ENCODE data around the gene PLEKHD1. TPM values are rescaled to one million over a fixed set of nuclear protein-coding genes. Genes with fewer than 3 reads are reported as not detected.

Gene PLEKHD1
- total and polyA plus RNA-seq, 2 donors: 0.09 to 0.30 TPM

- 90% methylated on average over 3 of the region's 3 CpGs for WGBS
- Histone ChIP-seq H3K27me3 (ENCODE audit: control insufficient read depth in 2 of 2, insufficient read depth in 1 of 2, low read length in 1 of 2) (peaks cover 0 to 5% of the 10 kb centered on the region in 2 donors), H3K4me1 (ENCODE audit: control insufficient read depth in 2 of 2, insufficient read depth in 2 of 2, low read length in 2 of 2) (no peaks in the 10 kb centered on the region), H3K9me3 (ENCODE audit: control insufficient read depth in 2 of 2, insufficient read depth in 1 of 2, low read length in 1 of 2) (no peaks in the 10 kb centered on the region), H3K4me3 (ENCODE audit: low read length in 2 of 2) (no peak overlapping the region), H3K36me3 (ENCODE audit: control insufficient read depth in 2 of 2, insufficient read depth in 2 of 2, low read length in 1 of 2) (no peaks in the 10 kb centered on the region), H3K27ac (ENCODE audit: low read depth in 1 of 2, low read length in 1 of 2) (no peak overlapping the region)
- no peak for DNase-seq (ENCODE audit: low read depth in 6 of 9, low spot score in 9 of 9)
Measured at GRCh38 chr14:69532561-69533340, 48.2 kb downstream of the PLEKHD1 start.

- H3K9me3 ChIP-seq (ENCODE audit: control insufficient read depth in 2 of 2, insufficient read depth in 1 of 2, low read length in 1 of 2): no peaks in the 10 kb centered on the region
- DNase-seq (ENCODE audit: low read depth in 6 of 9, low spot score in 9 of 9): no peak
- peaks cover 0 to 4% of the 10 kb centered on the region in 2 donors for H3K27me3 ChIP-seq (ENCODE audit: control insufficient read depth in 2 of 2, insufficient read depth in 1 of 2, low read length in 1 of 2)
- no peak overlapping the region for H3K27ac ChIP-seq (ENCODE audit: low read depth in 1 of 2, low read length in 1 of 2)
- no peaks in the 10 kb centered on the region for H3K4me1 ChIP-seq (ENCODE audit: control insufficient read depth in 2 of 2, insufficient read depth in 2 of 2, low read length in 2 of 2)
- no peak overlapping the region for H3K4me3 ChIP-seq (ENCODE audit: low read length in 2 of 2)
- no peaks in the 10 kb centered on the region for H3K36me3 ChIP-seq (ENCODE audit: control insufficient read depth in 2 of 2, insufficient read depth in 2 of 2, low read length in 1 of 2)
- WGBS: 17% methylated on average over 4 of the region's 4 CpGs
Measured at GRCh38 chr14:69535230-69535848, 50.8 kb downstream of the PLEKHD1 start.

- H3K4me1 ChIP-seq (ENCODE audit: control insufficient read depth in 2 of 2, insufficient read depth in 2 of 2, low read length in 2 of 2): no peaks in the 10 kb centered on the region
- H3K9me3 ChIP-seq (ENCODE audit: control insufficient read depth in 2 of 2, insufficient read depth in 1 of 2, low read length in 1 of 2): no peaks in the 10 kb centered on the region
- H3K27me3 ChIP-seq (ENCODE audit: control insufficient read depth in 2 of 2, insufficient read depth in 1 of 2, low read length in 1 of 2): peaks cover 0 to 6% of the 10 kb centered on the region in 2 donors
- H3K27ac ChIP-seq (ENCODE audit: low read depth in 1 of 2, low read length in 1 of 2): no peak overlapping the region
- no peak for DNase-seq (ENCODE audit: low read depth in 6 of 9, low spot score in 9 of 9)
- H3K4me3 ChIP-seq (ENCODE audit: low read length in 2 of 2): no peak overlapping the region
- no peaks in the 10 kb centered on the region for H3K36me3 ChIP-seq (ENCODE audit: control insufficient read depth in 2 of 2, insufficient read depth in 2 of 2, low read length in 1 of 2)
Measured at GRCh38 chr14:69536971-69537370, 52.4 kb downstream of the PLEKHD1 start.

DNA sequence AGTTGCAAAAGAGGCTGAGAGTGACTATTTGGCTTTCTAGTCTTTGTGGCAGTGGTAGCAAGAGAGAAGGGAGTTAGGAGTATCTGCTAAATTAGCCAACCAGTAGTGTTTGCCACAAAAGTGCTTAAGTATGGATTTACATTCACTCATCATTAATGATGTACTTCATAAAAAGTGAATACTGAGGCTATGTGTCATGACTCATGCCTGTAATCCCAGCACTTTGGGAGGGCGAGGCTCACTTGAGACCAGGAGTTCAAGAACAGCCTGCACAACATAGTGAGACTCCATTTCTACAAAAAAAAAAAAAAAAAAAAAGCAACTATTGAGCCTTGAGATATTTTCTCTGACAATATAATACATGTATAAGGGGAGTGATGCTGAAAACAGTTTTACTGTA is 53.4 kb downstream of the PLEKHD1 start:
- H3K27me3 ChIP-seq (ENCODE audit: control insufficient read depth in 2 of 2, insufficient read depth in 1 of 2, low read length in 1 of 2): peaks cover 0 to 8% of the 10 kb centered on the region in 2 donors
- DNase-seq (ENCODE audit: low read depth in 6 of 9, low spot score in 9 of 9): no peak
- no peaks in the 10 kb centered on the region for H3K36me3 ChIP-seq (ENCODE audit: control insufficient read depth in 2 of 2, insufficient read depth in 2 of 2, low read length in 1 of 2)
- 98% methylated on average over 1 of the region's 1 CpG for WGBS
- H3K4me1 ChIP-seq (ENCODE audit: control insufficient read depth in 2 of 2, insufficient read depth in 2 of 2, low read length in 2 of 2): no peaks in the 10 kb centered on the region
- no peak overlapping the region for H3K4me3 ChIP-seq (ENCODE audit: low read length in 2 of 2)
- no peak overlapping the region for H3K27ac ChIP-seq (ENCODE audit: low read depth in 1 of 2, low read length in 1 of 2)
- H3K9me3 ChIP-seq (ENCODE audit: control insufficient read depth in 2 of 2, insufficient read depth in 1 of 2, low read length in 1 of 2): no peaks in the 10 kb centered on the region

- no peak overlapping the region for H3K27ac ChIP-seq (ENCODE audit: low read depth in 1 of 2, low read length in 1 of 2)
- H3K4me3 ChIP-seq (ENCODE audit: low read length in 2 of 2): no peak overlapping the region
- no peak for DNase-seq (ENCODE audit: low read depth in 6 of 9, low spot score in 9 of 9)
- peaks cover 0 to 15% of the 10 kb centered on the region in 2 donors for H3K27me3 ChIP-seq (ENCODE audit: control insufficient read depth in 2 of 2, insufficient read depth in 1 of 2, low read length in 1 of 2)
- WGBS: 97% methylated on average over 1 of the region's 1 CpG
- H3K9me3 ChIP-seq (ENCODE audit: control insufficient read depth in 2 of 2, insufficient read depth in 1 of 2, low read length in 1 of 2): no peaks in the 10 kb centered on the region
- no peaks in the 10 kb centered on the region for H3K36me3 ChIP-seq (ENCODE audit: control insufficient read depth in 2 of 2, insufficient read depth in 2 of 2, low read length in 1 of 2)
- H3K4me1 ChIP-seq (ENCODE audit: control insufficient read depth in 2 of 2, insufficient read depth in 2 of 2, low read length in 2 of 2): no peaks in the 10 kb centered on the region
Measured at GRCh38 chr14:69538766-69539165, 54.2 kb downstream of the PLEKHD1 start.

- Histone ChIP-seq H3K36me3 (ENCODE audit: control insufficient read depth in 2 of 2, insufficient read depth in 2 of 2, low read length in 1 of 2) (no peaks in the 10 kb centered on the region), H3K4me1 (ENCODE audit: control insufficient read depth in 2 of 2, insufficient read depth in 2 of 2, low read length in 2 of 2) (no peaks in the 10 kb centered on the region), H3K9me3 (ENCODE audit: control insufficient read depth in 2 of 2, insufficient read depth in 1 of 2, low read length in 1 of 2) (no peaks in the 10 kb centered on the region), H3K4me3 (ENCODE audit: low read length in 2 of 2) (no peak overlapping the region), H3K27ac (ENCODE audit: low read depth in 1 of 2, low read length in 1 of 2) (no peak overlapping the region), H3K27me3 (ENCODE audit: control insufficient read depth in 2 of 2, insufficient read depth in 1 of 2, low read length in 1 of 2) (peaks cover 0 to 22% of the 10 kb centered on the region in 2 donors)
- 89% methylated on average over 6 of the region's 6 CpGs for WGBS
- DNase-seq (ENCODE audit: low read depth in 6 of 9, low spot score in 9 of 9): no peak
Measured at GRCh38 chr14:69539631-69540410, 55.3 kb downstream of the PLEKHD1 start.

DNA sequence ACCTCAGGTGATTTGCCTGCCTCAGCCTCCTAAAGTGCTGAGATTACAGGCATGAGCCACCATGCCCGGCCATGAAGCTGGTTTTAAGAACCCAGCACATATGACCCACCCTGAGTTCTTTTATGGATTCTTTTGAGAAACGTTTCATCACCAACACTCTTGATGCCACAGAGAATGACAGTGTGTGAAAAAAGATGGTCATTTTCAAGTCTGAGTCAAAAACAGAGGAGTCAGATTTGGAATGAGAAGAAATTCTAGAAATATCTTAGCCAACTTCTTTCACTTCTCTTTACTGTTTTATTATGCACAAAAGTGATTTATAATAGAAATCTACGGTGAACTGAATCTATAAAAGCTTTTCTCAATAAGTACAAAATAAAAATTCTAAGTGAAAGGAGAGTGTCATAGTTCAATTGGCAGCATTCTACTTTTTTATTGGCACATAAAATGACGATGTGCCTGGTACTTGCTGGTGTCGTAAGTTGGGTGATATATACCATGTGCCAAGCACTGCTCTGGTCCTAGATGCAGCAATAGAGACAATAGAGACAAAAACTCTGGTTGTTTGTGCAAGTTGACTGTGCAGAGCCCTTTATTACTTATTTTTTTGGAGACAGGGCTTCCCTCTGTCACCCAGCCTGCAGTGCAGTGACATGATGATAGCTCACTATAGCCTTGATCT is 56.3 kb downstream of the PLEKHD1 start:
- Histone ChIP-seq H3K4me1 (ENCODE audit: control insufficient read depth in 2 of 2, insufficient read depth in 2 of 2, low read length in 2 of 2) (no peaks in the 10 kb centered on the region), H3K9me3 (ENCODE audit: control insufficient read depth in 2 of 2, insufficient read depth in 1 of 2, low read length in 1 of 2) (no peaks in the 10 kb centered on the region), H3K4me3 (ENCODE audit: low read length in 2 of 2) (no peak overlapping the region), H3K27me3 (ENCODE audit: control insufficient read depth in 2 of 2, insufficient read depth in 1 of 2, low read length in 1 of 2) (peaks cover 0 to 26% of the 10 kb centered on the region in 2 donors), H3K27ac (ENCODE audit: low read depth in 1 of 2, low read length in 1 of 2) (no peak overlapping the region), H3K36me3 (ENCODE audit: control insufficient read depth in 2 of 2, insufficient read depth in 2 of 2, low read length in 1 of 2) (no peaks in the 10 kb centered on the region)
- 93% methylated on average over 5 of the region's 5 CpGs for WGBS
- no peak for DNase-seq (ENCODE audit: low read depth in 6 of 9, low spot score in 9 of 9)

DNA sequence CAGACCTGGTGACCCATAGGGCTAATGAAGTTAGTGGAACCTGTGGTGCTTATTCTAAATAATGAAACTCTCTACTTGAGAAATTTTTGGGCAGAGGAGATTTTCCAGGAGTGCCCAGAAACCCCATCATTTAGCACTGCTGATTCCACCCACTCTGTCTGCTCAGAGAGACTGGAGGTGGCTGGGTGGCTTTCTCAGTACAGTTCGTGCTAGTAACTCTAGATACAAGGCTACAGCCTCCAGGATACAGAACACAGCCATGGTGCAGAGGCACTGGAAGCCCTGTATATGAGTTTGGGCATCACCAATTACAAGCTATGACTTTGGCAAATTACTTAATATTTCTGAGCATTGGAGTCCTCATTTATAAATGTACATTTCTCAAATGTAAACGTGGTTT is 57.8 kb downstream of the PLEKHD1 start:
- peaks cover 2 to 37% of the 10 kb centered on the region in 2 donors for H3K27me3 ChIP-seq (ENCODE audit: control insufficient read depth in 2 of 2, insufficient read depth in 1 of 2, low read length in 1 of 2)
- no peak for DNase-seq (ENCODE audit: low read depth in 6 of 9, low spot score in 9 of 9)
- H3K36me3 ChIP-seq (ENCODE audit: control insufficient read depth in 2 of 2, insufficient read depth in 2 of 2, low read length in 1 of 2): no peaks in the 10 kb centered on the region
- WGBS: 76% methylated on average over 2 of the region's 2 CpGs
- H3K9me3 ChIP-seq (ENCODE audit: control insufficient read depth in 2 of 2, insufficient read depth in 1 of 2, low read length in 1 of 2): no peaks in the 10 kb centered on the region
- H3K27ac ChIP-seq (ENCODE audit: low read depth in 1 of 2, low read length in 1 of 2): no peak overlapping the region
- no peaks in the 10 kb centered on the region for H3K4me1 ChIP-seq (ENCODE audit: control insufficient read depth in 2 of 2, insufficient read depth in 2 of 2, low read length in 2 of 2)
- H3K4me3 ChIP-seq (ENCODE audit: low read length in 2 of 2): no peak overlapping the region

Data from thymus (tissue), 11 donors.